Stimulated activated CD8-positive, alpha-beta memory T cell treated with anti-CD3 and anti-CD28 coated beads, Interleukin-4, amount 100 ng/mL, for 48 hours (primary cell): Measurements from ENCODE around the gene TMEM229A.
"Not testable (repeated sequence)": the region's sequence is repeated elsewhere in the genome, so short reads cannot be mapped to it uniquely, and the experiment has no call there.

Experiments
- DNase-seq: peaks from one replicate; pipeline ENCODE4 v3.0.0-alpha.2; 2020

TMEM229A gene

DNA sequence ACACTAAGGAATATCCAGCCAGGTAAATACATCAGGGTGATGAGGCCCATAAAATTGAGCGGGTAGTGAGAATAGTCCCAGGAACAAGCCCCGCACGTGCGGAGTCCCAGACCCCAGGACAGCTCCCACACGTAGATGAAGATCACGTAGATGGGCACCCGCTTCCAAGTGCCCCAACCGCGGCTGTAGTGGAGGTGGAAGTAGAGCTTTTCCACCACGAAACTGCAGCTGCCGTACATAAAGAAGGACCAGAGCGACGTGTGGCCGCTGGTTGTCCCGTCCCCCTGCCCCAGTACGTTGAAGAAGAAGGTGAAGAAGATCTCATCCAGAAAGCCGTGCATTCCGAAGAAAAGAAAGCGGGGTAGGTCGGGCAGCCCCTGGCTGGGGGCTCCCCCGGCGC, 948 bp downstream of the TMEM229A start:
- no peak for DNase-seq

DNA sequence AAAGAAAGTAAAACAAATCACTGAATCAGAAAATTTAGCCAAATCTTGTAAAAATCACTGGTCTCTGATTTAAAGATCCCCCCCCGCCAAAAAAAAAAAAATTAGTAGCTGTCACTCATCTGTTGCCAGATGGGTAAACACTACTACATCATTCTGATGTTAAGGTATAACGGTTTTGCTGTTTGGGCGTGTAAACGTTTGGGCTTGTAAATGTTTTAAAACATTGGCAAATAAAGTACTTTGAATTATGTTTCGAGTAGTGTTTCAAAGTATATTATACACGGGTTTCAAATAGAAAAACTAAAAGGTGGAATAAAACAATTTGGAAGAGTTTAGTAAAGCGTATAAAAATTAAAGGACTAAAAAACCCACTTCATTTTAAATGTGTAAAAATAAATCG, 1.5 kb downstream of the TMEM229A start:
- DNase-seq: no peak

DNA sequence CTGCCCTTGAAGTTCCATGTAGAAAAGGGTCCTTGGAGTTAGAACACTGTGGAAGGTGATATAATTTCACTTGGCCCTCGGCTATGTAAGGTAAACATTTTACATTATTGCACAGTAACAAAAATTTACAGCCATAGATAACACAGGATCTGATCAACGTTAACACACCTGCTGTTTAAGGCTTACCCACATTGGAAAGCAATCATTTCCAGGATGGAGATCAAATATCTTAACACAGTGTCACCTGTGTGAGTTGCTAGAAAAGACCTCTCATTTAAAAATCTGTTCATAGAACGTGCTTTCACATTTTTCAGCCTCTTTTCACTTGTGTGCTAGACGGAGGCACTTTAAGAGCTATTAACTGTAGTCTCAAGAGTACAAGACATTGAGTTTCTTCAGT, 1.9 kb downstream of the TMEM229A start:
- DNase-seq: no peak

DNA sequence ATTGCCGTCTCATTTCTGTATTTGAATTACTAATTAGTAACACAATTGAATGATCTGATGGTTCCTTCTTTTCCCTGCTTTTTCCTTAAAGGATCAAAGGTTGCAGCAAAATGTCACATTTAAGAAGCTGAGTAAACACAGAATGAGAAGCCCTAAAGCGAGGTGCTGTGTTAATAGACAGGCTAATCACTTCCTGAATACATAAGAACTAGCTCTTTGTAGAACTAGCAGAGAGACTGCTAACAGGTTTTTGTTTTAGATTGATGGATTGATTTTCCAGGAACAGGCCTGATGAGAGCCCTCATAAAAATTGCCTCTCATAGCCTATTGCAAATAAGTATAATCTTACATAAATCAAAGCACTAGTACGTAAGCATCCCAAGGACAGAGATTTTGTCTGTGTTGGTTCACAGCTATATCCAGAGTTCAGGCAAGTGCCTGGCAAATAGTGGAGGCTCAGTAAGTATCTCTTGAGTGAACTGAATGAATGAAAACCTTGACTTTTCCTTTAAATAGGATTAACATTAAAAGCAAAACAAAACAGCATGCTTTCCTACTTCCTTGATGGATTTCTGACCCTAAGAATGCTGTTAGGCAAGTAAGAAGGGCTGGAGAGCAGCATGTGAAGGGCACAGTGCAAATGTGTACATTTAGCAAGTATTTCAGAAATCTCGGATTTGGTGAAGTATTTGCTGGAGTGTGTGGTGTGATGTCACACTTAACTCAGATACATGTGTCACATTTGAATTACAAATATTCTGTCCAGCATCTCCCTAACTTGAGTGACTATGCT, 3.3 kb downstream of the TMEM229A start:
- DNase-seq: no peak

DNA sequence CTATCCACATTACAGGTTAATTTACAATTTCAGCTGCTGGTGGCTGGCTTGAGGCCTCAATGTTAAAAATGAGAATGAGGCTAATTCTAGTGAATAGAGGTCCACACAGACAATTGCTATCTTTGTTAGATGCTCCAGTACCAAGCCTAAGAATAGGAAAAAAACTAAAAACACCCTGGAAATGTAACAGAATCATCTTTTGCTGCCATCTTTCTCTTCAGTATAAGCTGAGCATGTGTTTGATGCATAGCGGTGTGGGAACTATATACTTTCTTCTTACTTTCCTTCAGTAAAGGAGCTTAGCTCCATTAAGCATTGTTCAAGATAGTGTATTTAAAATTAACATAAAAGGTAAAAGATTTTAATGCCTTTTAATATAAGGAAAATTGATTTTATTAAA, 5.6 kb downstream of the TMEM229A start:
- no peak for DNase-seq

DNA sequence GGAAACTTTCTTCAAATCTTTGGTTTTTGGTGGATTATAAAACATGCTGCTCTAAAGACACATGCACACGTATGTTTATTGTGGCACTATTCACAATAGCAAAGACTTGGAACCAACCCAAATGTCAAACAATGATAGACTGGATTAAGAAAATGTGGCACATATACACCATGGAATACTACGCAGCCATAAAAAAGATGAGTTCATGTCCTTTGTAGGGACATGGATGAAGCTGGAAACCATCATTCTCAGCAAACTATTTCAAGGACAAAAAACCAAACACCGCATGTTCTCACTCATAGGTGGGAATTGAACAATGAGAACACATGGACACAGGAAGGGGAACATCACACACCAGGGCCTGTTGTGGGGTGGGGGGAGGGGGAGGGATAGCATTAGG, 8.5 kb downstream of the TMEM229A start:
- DNase-seq: not testable (repeated sequence)

DNA sequence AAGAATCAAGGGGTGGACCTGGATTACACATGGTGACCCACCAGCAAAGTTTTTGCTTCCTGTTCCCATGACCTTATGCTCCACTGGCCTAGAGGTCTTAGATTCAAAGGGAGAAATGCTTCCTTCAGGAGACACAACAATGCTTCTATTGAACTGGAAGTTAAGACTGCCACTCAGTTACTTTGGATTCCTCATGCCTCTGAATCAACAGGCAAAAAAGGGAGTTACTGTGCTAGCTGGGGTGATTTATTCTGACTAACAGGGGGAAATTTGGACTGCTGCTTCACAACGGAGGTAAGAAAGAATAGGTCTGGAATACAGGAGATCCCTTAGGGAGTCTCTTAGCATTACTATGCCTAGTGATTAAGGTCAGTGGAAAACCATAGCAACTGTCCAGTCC, 10.3 kb downstream of the TMEM229A start:
- DNase-seq: no peak

DNA sequence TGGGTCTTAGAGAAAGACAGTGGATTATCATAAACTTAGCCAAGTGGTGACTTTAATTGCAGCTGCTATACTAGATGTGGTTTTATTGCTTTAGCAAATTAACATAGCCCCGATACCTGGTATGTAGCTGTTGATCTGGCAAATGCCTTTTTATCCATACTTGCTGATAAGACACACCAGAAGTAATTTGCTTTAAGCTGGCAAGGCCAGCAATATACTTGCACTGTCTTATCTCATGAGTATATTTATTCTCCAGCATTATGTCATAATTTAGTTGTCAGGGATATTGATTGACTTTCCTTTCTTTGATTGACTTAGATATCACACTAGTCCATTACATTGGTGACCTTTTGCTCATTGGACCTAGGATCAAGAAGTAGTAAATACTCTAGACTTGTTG, 12.8 kb downstream of the TMEM229A start:
- DNase-seq: no peak

DNA sequence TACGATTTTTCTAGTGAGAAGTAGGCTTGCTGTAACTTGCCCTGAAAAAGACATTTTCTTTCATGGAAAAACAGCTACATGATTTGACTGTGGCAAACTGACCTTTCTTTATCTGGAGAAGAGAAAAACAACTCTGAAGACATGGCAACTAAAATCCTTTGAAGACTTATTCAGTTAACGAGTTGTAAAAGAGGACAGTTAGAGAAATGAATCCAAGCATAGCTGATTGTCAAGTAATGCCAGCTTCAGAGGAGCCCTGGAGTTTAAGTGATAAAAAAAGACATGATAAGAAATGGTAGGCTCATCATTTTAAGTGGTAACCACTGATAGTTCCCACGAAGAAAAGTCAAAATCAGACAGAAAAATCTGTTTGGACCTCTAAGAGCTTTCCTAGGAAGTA, 19.6 kb downstream of the TMEM229A start:
- no peak for DNase-seq

DNA sequence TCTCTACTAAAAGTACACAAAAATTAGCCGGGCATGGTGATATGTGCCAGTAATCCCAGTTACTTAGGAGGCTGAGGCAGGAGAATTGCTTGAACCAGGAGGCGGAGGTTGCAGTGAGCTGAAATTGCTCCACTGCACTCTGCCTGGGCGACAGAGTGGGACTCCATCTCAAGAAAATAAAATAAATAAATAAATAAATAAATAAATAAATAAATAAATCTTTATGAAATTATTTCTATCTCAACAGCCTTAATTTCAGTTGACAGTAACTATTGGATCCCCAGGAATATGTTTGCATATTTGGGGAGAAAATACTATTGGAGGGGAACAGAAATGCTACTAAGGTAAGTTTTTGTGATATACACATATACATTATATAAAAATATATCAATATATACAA, 20.0 kb downstream of the TMEM229A start:
- DNase-seq: no peak

DNA sequence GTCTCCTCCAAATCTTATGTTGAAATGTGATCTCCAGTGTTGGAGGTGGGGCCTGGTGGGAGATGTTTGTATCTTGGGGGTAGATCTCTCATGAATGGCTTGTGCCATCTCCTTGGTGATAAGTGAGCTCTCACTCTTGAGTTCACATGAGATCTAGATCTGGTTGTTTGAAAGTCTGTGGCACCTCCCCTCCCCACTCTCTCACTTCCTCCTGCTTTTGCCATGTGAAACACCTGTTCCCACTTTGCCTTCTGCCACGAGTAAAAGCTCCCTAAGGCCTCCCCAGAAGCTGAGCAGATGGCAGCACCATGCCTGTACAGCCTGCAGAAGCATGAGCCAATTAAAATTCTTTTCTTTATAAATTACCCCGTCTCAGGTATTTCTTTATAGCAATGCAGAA, 23.5 kb downstream of the TMEM229A start:
- no peak for DNase-seq

DNA sequence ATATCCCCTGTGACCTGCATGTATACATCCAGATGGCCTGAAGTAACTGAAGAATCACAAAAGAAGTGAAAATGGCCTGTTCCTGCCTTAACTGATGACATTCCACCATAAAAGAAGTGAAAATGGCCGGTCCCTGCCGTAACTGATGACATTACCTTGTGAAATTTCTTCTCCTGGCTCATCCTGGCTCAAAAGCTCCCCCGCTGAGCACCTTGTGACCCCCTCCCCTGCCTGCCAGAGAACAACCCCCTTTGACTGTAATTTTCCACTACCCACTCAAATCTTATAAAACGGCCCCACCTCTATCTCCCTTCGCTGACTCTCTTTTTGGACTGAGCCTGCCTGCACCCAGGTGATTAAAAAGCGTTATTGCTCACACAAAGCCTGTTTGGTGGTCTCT, 24.6 kb downstream of the TMEM229A start:
- DNase-seq: not testable (repeated sequence)

DNA sequence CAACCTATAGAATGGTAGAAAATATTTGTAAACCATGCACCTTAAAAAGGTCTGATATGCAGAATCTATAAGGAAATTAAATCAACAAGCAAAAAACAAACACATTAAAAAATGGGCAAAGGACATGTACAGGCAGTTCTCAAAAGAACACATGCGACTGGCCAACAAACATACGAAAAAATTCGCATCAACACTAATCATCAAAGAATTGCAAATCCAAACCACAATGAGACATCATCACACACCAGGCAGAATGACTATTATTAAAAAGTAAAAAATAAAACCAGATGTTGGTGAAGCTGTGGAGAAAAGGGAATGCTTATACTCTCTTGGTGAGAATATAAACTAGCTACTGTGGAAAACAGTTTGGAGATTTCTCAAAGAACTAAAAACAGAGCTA, 33.2 kb downstream of the TMEM229A start:
- no peak for DNase-seq

DNA sequence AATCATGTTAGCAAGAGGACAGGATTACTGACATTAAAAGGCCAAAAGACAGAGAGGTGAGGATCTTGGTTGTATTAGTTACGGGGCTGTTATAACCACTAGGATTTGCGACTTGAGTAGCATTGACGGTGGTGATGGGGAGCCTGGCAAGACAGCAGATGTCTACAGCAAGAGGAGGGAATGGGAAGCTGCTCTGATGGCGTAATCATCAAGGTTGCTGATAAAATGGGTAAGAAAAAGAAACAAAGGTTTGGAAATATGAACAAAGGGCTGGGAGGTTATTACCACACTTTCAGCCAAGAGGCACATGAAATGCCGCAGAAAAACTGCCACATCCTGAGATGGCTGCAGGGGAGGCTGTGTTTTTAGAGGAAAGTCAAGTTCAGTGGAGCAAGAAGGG, 33.9 kb downstream of the TMEM229A start:
- DNase-seq: no peak

DNA sequence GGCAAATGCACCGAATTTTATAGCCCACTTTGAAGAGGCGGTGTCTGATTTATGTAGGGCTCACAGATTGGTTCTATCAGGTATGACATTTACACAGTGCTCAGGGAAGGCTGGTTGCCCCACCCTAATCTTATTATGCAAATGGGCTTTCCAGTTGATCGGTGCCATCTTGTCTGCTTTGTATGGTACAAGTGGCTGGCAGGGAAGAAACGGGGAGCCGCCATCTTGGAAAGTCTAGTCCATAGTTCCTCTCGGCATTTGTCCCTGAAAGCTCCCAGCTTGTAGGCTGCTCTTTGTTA, 36.6 kb downstream of the TMEM229A start:
- no peak for DNase-seq

DNA sequence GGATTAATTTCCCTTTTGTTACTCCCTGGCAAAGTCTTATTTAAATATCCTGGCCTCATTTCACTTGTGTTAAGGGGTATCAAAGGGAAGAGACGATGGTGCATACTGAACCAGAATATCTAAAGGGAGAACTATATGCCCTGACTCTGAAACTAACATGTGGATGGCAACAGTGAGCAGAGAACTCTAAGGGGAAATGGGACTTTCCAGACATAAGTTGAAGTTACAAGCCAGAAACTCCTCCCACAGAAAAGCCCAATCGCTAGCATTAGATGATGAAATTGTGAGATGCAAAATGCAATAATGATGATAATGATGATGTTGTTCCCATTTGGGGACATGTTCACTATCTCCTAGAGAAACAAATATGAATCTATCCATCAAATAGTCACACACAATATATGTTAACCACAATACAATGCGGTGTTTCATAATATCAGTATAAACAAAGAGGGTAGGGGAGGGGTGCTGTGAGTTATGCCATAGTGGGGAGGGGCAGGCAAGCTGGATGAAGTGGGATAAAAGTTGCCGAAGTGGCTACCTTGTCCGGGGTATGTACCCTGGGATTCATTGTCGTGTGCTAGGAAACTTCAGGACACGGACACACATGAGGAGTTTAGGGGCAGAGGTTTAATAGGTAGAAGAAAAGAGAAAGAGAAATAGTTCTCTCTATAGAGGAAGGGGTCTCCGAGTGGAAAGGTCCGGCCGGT, 37.1 kb downstream of the TMEM229A start:
- no peak for DNase-seq

DNA sequence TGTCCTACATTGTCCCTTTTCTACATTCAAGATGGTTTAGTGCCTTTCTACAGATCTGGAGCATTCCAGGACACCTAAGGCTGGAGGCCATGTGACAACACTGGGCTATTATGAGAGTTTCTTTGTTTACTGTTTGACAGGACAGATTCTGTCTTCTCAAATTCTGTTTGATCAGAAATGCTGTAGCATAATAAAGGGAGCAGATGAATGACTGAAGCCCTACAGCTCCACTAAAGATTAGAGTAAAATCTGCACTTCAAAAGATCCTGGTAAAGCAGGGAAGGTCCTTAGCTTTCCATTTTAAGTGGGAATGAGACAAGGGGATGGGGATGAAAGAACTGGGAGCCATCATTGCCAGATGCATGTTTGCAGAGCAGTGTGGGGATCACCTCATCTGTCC, 38.4 kb downstream of the TMEM229A start:
- DNase-seq: no peak

DNA sequence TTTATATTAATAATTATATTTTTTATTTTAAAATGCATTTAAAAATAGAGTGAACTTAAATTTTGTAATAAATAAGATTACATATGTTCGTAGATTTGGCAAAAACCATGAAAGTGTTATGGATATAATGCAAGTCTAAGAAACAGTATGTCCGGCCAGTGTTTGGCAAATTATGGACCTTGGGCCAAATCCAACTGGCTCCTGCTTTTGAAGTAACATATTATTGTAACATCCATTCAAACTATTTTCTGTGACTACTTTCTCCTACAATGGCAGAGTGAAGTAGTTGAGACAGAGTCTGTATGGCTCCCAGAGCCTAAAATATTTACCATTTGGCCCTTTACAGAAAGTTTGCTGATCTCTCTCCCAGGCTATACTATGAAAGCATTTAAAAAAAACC, 38.9 kb downstream of the TMEM229A start:
- no peak for DNase-seq

DNA sequence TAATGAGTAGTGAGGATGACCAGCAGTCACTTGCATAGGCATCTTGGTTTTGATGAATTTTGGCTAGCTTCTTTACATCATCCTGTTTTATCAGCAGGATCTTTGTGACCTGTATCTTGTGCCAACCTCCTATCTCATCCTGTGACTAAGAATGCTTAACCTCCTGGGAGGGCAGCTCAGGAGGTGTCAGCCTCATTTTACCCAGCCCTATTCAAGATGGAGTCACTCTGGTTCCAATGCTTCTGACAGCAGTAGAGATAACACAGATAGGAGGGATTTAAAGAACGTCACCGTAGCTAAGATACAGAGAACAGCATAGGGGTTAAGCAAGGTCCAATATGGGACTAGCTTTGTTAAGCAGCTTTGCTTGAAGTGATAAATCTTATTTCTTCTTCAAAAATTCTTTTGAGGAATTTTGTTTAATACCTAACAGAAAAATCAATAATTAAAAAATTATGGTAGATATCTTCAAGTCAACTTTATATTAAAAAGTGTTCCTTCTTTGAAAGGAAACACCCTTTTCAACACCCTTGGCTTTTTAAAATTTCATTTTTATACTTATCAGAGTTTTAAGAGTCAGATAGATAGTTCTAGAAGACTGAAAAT, 39.9 kb downstream of the TMEM229A start:
- no peak for DNase-seq

DNA sequence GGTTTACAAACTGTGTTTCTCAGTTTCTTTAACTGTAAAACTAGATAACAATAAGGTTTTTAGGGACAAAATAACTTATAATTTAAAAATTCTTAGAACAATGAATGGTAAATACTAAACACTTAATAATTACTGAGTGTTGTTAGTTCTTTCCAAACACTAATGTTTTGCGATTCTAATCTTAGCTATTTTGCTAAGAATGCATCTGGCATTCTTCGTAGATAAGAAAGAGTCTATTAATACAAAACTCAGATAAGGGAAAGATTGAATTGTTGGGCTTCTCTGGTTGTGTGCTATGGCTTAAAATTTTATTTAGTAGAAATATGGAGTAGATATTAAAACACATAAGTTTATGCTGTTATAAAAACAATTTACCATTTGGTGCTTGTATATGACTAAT, 45.4 kb downstream of the TMEM229A start:
- no peak for DNase-seq
